Measurements from ENCODE around the gene GRK2. TPM values are rescaled to one million over a fixed set of nuclear protein-coding genes. Genes with fewer than 3 reads are reported as not detected.
A peak's percentile ranks its signal among the peaks of the same experiment; 100 is the strongest.

The GRK2 gene
- total and polyA plus RNA-seq, 2 of the 13 experiments (the other 11 are each of a cell fraction or from before 2014, with no cell fraction given): 31.3 to 42.4 TPM

DNA sequence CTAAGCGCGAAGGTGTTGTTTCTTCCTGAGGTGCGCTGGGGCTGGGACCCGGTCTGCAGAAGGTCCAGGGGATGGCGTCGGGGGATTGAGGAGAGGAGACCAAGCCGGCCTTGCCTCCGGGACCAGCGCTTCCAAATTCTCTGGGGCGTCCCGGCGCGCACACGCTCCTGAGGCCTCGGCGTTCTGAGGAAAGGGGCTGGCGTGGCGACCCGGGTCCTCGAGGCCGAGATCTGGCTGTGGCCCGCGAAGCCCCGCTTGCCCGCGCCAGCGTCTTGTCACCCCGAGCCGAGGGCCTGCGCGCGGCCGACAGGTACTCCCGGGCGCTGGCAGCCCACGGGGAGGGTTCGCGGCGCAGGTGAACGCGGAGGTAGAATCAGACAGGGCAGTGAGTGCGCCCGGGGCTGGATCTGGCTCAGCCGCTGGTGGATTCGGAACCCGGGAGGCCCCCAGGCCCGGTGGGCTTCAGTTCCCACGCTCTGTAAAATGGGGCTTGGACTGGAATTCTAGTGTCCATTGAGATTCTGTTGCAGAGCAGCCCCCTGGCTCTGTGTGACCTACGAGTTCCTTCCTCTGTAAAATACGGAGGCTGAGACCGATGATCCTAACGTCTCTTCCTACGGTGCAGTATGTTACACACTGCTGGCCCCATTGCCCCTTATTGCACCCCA, 51.7 kb downstream of the GRK2 start (continued):
- no peak for TF ChIP-seq CEBPB (IDR thresholded peaks at IDR 0.05; ENCODE audit: borderline replicate concordance, low read depth, low read length)
- no peak for TF ChIP-seq ZNF326 (CRISPR knock-in tag; IDR thresholded peaks at IDR 0.05; ENCODE audit: borderline replicate concordance)
- no peak for TF ChIP-seq ZNF138 (CRISPR knock-in tag; IDR thresholded peaks at IDR 0.05; ENCODE audit: low read depth)
- peak; percentile 38; the same call in 1 of the 2 replicates for TF ChIP-seq ZNF737 (CRISPR knock-in tag; IDR thresholded peaks at IDR 0.05; ENCODE audit: borderline replicate concordance)
- TF ChIP-seq TOE1 (CRISPR knock-in tag; IDR thresholded peaks at IDR 0.05): no peak
- no peak for TF ChIP-seq RARA (CRISPR knock-in tag; IDR thresholded peaks at IDR 0.05)
- TF ChIP-seq ZNF367 (CRISPR knock-in tag; IDR thresholded peaks at IDR 0.05; ENCODE audit: borderline replicate concordance): peak; percentile 70; the same call in 1 of the 2 replicates
- no peak; the same call in none of the 2 replicates for TF ChIP-seq SAP130 (CRISPR knock-in tag; IDR thresholded peaks at IDR 0.05; ENCODE audit: low read depth)
- TF ChIP-seq ZNF713 (CRISPR knock-in tag; IDR thresholded peaks at IDR 0.05): no peak
- no peak; the same call in 1 of the 2 replicates for TF ChIP-seq ZNF724P (CRISPR knock-in tag; IDR thresholded peaks at IDR 0.05; ENCODE audit: borderline replicate concordance)
- no peak for TF ChIP-seq SNRNP70 (IDR thresholded peaks at IDR 0.05; ENCODE audit: low read depth, low read length)
- TF ChIP-seq, protein P1, sequence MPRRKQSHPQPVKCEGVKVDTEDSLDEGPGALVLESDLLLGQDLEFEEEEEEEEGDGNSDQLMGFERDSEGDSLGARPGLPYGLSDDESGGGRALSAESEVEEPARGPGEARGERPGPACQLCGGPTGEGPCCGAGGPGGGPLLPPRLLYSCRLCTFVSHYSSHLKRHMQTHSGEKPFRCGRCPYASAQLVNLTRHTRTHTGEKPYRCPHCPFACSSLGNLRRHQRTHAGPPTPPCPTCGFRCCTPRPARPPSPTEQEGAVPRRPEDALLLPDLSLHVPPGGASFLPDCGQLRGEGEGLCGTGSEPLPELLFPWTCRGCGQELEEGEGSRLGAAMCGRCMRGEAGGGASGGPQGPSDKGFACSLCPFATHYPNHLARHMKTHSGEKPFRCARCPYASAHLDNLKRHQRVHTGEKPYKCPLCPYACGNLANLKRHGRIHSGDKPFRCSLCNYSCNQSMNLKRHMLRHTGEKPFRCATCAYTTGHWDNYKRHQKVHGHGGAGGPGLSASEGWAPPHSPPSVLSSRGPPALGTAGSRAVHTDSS (CRISPR knock-in tag; conservative IDR thresholded peaks at IDR 0.05): no peak
- no peak for TF ChIP-seq AKNA (CRISPR knock-in tag; IDR thresholded peaks at IDR 0.05; ENCODE audit: borderline replicate concordance)
- TF ChIP-seq, protein P2, sequence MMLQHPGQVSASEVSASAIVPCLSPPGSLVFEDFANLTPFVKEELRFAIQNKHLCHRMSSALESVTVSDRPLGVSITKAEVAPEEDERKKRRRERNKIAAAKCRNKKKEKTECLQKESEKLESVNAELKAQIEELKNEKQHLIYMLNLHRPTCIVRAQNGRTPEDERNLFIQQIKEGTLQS (CRISPR knock-in tag; IDR thresholded peaks at IDR 0.05): no peak; the same call in 1 of the 2 replicates
- TF ChIP-seq SIX4 (CRISPR knock-in tag; IDR thresholded peaks at IDR 0.05): no peak
- no peak; the same call in 1 of the 2 replicates for TF ChIP-seq FOXC1 (CRISPR knock-in tag; IDR thresholded peaks at IDR 0.05; ENCODE audit: borderline replicate concordance)
- no peak for TF ChIP-seq TRIM22 (IDR thresholded peaks at IDR 0.05)
- no peak for TF ChIP-seq ZNF792 (CRISPR knock-in tag; IDR thresholded peaks at IDR 0.05)
- TF ChIP-seq ZSCAN9 (CRISPR knock-in tag; IDR thresholded peaks at IDR 0.05; ENCODE audit: borderline replicate concordance): no peak
- TF ChIP-seq ZNF839 (CRISPR knock-in tag; IDR thresholded peaks at IDR 0.05; ENCODE audit: borderline replicate concordance): no peak
- TF ChIP-seq, protein P3, sequence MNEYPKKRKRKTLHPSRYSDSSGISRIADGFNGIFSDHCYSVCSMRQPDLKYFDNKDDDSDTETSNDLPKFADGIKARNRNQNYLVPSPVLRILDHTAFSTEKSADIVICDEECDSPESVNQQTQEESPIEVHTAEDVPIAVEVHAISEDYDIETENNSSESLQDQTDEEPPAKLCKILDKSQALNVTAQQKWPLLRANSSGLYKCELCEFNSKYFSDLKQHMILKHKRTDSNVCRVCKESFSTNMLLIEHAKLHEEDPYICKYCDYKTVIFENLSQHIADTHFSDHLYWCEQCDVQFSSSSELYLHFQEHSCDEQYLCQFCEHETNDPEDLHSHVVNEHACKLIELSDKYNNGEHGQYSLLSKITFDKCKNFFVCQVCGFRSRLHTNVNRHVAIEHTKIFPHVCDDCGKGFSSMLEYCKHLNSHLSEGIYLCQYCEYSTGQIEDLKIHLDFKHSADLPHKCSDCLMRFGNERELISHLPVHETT (CRISPR knock-in tag; conservative IDR thresholded peaks at IDR 0.05): no peak
- no peak; the same call in 1 of the 2 replicates for TF ChIP-seq SRY (CRISPR knock-in tag; IDR thresholded peaks at IDR 0.05)

Data from HepG2 (cell line).